T-helper 9 cell (primary cell): ENCODE measurements around the gene CDK14.
"Not testable (repeated sequence)": the region's sequence is repeated elsewhere in the genome, so short reads cannot be mapped to it uniquely, and the experiment has no call there.

Source experiments
- DNase-seq: peaks from one replicate; pipeline ENCODE4 v3.0.0-alpha.2; 2020

CDK14 gene

GRCh38 chr7:90920336-90920735 is 324.2 kb downstream of the CDK14 start:
- DNase-seq: no peak

DNA sequence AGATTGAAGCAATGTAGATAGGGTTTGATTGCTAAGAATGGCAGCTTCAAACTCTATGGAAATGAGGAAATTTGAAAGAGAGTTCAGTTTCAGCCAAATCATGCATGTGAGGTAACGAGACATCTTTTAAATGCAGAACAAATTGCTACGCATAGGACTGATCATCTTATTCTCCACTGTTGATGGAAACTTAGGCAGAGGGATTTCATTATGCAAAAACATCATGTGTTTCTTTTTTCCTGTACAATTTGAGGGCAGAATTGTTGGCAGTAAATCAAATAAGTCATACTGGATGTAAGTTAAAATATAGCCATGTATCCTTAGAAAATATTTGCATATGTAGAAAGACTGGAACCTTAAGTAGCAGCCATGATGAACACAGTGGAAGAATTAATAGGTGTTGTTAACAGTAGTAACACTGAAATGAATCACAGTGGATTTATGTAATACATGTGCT is 327.4 kb downstream of the CDK14 start:
- DNase-seq: no peak

- DNase-seq: not testable (repeated sequence)
These were observed 332.7 kb downstream of the CDK14 start for GRCh38 chr7:90928700-90929424.

DNA sequence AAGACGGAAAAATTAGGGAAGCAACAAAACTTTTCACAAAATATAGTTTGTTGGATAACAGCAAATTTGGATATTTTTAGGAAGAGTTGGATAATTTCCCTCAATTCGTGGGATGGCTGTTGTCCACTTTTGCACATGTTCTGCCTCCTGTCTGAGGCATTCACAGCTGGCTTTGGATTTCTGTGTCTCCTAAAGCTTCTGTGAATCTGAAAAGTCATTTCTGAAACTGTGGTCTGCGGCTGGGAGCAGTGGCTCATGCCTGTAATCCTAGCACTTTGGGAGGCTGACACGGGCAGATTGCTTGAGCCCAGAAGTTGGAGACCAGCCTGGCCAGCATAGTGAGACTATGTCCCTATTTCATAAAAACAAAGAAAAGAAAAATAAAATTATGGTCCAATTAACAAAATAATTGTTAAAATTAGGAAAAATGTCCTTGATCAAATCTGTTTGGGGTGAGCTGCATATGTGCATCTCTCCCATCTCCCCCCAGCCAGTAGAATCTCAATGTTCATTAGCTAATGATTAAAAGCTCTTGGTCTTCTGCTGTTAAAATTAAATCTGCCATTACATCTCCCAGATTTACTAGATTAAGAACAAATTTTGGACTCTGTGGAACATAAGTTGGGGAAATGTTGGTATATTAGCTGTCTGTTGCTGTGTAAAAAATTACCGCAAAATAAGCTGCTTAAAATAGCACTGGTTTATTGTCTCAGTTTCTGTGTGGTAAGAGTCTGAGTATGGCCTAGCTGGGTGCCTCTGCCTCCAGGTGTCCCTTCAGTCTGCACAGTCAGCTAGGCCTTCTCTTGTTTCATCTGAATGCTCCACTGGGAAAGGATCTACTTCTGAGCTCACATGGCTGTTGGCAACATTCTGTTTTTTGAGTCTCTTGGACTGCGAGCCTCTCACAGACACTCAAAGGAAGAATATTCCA is 336.1 kb downstream of the CDK14 start:
- no peak for DNase-seq

- DNase-seq: no peak
These were observed 336.9 kb downstream of the CDK14 start for GRCh38 chr7:90933041-90933440.

DNA sequence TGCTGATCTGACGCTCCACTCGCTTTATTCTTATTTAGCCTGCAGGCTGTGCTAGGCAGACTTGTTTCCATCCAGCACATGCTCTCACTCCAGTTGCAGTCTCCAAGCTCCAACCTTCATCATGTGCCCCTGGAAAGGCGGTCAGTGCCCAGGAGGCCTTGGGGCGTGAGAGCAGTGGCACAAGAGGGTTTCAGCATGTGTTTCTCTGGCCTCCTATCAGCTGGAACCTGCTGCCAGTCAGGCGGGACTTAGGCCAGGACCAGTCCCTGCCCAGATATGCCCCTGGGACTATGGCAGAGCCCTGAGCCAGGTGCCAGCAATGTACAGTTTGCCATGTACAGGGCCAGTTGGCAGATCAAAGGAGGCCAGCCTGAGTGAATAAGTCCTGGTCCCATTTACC is 337.9 kb downstream of the CDK14 start:
- DNase-seq: no peak

DNA sequence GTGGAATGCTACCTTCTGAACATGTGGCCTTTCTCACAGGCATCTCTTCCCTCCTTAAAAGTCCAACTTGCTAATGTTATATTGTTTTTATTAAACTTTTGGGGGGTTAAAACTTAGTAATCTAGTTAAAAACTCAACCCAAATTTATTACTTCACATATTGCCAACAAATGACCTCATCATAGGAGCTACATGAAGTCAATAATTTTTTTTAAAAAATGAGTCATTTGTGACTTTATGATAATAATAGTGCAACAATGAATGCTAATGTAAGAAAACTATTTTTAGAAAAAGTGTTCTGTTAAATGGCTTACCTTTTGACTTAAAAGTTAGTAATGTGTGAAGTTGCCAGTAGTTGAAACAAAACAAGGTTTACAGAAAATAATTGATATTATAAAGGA is 342.2 kb downstream of the CDK14 start:
- DNase-seq: no peak

GRCh38 chr7:90939666-90940065 is 343.5 kb downstream of the CDK14 start:
- DNase-seq: no peak

- no peak for DNase-seq
These were observed 347.9 kb downstream of the CDK14 start for GRCh38 chr7:90944021-90944420.

- no peak for DNase-seq
These were observed 349.1 kb downstream of the CDK14 start for GRCh38 chr7:90945104-90945787.

DNA sequence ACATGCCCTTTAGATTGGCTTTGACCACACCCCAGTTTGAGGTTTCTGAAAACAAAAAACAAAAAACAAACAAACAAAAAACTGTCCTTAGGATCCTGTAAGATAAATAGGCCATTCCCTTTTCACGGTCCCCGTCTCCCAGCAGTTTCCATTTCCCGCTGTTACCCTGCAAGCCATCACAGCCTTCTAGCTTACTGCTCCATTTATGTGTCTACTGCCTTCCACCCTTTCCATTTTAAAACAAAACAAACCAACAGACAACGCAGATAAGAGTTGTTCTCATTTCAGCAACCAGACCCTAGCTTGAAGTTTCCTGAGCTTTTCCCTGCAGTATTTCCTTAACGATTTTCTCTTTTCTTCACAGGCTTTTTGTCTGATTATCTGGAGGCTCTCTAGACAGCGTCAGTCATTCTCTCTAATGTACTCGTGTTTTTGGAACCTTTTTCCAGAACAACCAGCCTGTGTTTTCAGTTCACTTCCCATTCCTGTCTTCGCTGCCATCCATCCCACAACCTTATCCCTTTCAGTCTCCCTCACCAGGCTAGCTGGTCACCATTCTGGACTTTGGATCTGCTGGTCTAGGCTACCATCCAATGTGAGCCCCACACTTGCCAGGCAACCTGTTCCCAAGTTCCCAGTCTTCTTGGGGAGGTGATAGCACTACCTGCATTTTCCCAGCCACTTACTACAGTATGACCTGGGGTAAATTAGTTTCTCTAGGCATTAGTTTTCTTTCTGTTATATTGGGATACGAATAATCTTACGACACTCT is 350.8 kb downstream of the CDK14 start:
- no peak for DNase-seq

GRCh38 chr7:90948085-90948484 is 352.0 kb downstream of the CDK14 start:
- DNase-seq: no peak

GRCh38 chr7:90951229-90951628 is 355.1 kb downstream of the CDK14 start:
- no peak for DNase-seq

DNA sequence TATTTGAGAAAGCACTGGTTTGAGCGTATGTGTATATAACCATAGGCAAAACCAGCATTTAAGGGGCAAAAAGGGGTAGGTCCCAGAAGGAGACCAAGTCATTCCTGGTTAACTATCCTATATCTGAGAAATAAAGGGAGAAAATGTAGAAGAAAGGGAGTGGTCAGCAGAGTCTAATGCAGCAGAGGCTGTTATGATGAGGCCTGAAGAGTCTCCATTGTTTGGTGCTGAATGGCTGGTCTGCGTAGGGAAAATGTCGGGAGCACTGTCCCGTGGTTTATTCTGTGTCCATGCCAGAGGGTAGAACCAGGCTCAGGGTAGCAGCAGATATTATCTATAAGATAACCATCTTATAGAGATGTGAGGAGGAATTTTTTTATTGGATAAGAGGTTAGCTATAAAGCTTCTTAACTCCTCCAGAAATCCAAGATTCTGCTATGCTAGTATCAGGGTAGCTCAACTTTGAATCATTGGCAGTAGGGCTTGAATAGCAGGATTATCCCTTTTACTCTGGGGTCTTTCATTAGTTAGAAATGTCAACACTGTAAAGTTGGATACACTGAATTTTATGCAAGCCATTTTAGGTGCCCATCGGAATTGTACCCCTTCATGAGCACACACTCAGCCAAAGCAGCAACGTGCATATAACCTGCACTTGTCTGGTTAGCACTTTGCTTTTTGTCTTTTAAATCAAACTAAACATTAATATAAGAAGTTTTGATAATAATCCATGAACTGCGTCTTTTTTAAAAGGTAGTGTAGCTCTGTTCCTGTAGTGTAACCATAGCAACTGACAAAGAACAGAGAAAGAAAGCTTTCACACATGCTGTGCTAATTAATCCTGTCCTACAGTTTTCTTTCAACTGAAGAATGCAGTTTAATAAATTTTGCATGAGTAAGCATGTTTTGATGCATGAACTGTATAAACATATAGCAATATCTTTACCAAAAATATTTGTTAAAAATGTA is 356.1 kb downstream of the CDK14 start:
- no peak for DNase-seq

GRCh38 chr7:90955641-90956207 is 359.6 kb downstream of the CDK14 start:
- no peak for DNase-seq

DNA sequence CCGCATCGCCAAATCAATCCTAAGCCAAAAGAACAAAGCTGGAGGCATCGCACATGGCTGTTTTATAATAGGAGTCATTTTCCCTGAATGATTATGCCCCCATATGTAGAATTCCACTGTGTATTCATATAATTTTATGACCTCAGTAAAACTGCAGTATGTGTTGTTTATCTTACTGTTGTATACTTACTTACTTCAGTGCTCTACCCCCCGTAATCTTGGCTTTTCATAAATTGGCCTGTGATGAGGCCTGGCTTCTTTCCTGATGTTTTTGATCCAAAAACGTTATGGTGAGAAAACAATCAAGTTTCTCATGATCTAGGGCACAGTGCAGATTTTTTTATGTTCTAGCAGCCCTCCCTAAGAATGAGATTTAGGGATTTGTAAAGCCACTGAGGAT is 361.8 kb downstream of the CDK14 start:
- no peak for DNase-seq

DNA sequence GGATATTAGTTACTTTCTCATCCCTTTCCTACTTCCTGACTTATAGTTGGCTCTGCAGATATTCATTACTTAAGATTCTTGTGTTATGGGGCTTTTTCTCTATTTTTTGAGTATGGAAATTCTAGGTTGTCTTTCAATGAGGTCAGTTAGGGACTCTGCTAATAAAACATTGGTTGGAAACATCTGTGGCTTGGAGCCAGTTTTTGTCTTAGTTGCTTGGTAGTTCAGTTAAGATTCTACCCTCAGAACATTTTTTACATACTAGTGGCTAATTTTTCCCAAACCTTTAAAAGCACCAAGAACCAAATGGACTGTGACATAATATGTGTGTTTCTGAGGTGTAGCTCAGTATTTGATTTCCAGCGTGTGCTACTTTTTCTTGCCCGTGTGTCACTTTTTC is 362.5 kb downstream of the CDK14 start:
- DNase-seq: no peak

DNA sequence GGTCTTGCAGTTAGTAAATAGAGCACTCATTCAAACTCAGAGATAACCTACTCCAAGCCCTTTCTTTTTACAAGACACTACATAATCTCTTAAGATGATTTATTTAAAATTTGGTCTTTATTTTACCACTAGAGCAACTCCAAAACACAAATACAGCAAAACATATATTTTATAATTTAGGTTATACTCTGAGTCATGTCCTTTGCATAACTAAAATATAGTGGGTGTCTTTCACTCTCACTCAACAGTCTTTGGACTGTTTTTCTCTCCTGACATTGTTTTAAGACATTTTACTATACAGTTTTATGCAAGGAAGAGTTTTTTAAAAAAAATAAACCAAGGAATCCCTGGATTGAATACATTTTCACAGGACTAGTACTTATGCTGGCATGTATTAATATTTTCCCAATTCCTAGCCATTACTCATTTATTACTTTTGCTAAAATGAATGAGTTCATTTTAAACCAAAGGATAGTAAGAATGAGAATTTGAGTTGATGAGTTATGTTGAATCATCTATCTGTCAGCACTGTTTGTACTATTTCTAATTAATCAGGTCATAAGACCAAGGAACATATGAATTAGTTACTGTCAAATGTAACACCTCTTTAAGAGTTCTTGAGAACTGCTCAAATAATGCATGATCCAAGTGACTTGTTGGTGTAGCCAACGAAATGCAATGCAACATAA is 365.1 kb downstream of the CDK14 start:
- DNase-seq: no peak

- no peak for DNase-seq
These were observed 369.1 kb downstream of the CDK14 start for GRCh38 chr7:90965211-90965610.

GRCh38 chr7:90966346-90966745 is 370.2 kb downstream of the CDK14 start:
- no peak for DNase-seq
